Neuronal stem cell (in vitro differentiated cells): ENCODE results near the gene CSNK1G2.

ENCODE experiments used
- DNase-seq: peaks from one replicate; pipeline ENCODE4 v3.0.0-alpha.2; 2013; ENCODE audit warnings: low spot score
- H2AFZ ChIP-seq: one replicate; pipeline ENCODE4 v1.6.1; 2013; ENCODE audit warnings: mild to moderate bottlenecking, low read length, inconsistent platforms
- H2AK5ac ChIP-seq: 2 replicates; pipeline ENCODE4 v1.6.1; 2013; ENCODE audit warnings: low read depth, mild to moderate bottlenecking, inconsistent platforms, low read length, moderate library complexity, mixed read lengths
- H2BK120ac ChIP-seq: 2 replicates; pipeline ENCODE4 v1.6.1; 2013; ENCODE audit warnings: low read depth, mild to moderate bottlenecking, inconsistent platforms, low read length, moderate library complexity, mixed read lengths
- H2BK12ac ChIP-seq: one replicate; pipeline ENCODE4 v1.6.1; 2013; ENCODE audit warnings: low read length, inconsistent platforms
- H2BK15ac ChIP-seq: 2 replicates; pipeline ENCODE4 v1.6.1; 2013; ENCODE audit warnings: mild to moderate bottlenecking, low read length, inconsistent platforms, mixed read lengths
- H2BK5ac ChIP-seq: one replicate; pipeline ENCODE4 v1.6.1; 2013; ENCODE audit warnings: inconsistent platforms, mild to moderate bottlenecking, low read length, moderate library complexity
- H3K14ac ChIP-seq: one replicate; pipeline ENCODE4 v1.6.1; 2013; ENCODE audit warnings: low read length, inconsistent platforms
- H3K18ac ChIP-seq: 2 replicates; pipeline ENCODE4 v1.6.1; 2013; ENCODE audit warnings: low read length, inconsistent platforms
- H3K23ac ChIP-seq: 2 replicates; pipeline ENCODE4 v1.6.1; 2013; ENCODE audit warnings: low read depth, mild to moderate bottlenecking, mixed read lengths, low read length, inconsistent platforms; ENCODE audit not compliant: poor library complexity
- H3K27ac ChIP-seq: replicated peaks from 3 replicates; pipeline ENCODE4 v1.5.1; 2013; ENCODE audit warnings: low read length, inconsistent platforms
- H3K27me3 ChIP-seq, 3 experiments: 2 replicates each; pipeline ENCODE4 v1.6.1; 2013; ENCODE audit warnings: low read length in 3 of 3, mild to moderate bottlenecking in 2 of 3, inconsistent platforms in 1 of 3, low read depth in 1 of 3, mixed read lengths in 1 of 3, moderate library complexity in 1 of 3; ENCODE audit not compliant: control insufficient read depth in 3 of 3, insufficient read depth in 3 of 3
- H3K36me3 ChIP-seq, 2 donors: replicated peaks in 1 of 2; 2 replicates each; pipeline ENCODE4 v1.6.1; 2013; ENCODE audit warnings: low read length in 2 of 2; ENCODE audit not compliant: control insufficient read depth in 2 of 2, insufficient read depth in 2 of 2
- H3K4ac ChIP-seq: 2 replicates; pipeline ENCODE4 v1.6.1; 2013; ENCODE audit warnings: inconsistent platforms, mild to moderate bottlenecking, low read length, moderate library complexity
- H3K4me1 ChIP-seq, 2 donors: 1 replicate in 1 of 2; 2 replicates in 1 of 2; pipeline ENCODE4 v1.6.1; 2013; ENCODE audit warnings: low read length in 2 of 2, low read depth in 1 of 2; ENCODE audit not compliant: control insufficient read depth in 2 of 2, insufficient read depth in 1 of 2
- H3K4me2 ChIP-seq: one replicate; pipeline ENCODE4 v1.6.1; 2013; ENCODE audit warnings: mild to moderate bottlenecking, low read length, inconsistent platforms; ENCODE audit not compliant: insufficient read depth, poor library complexity, severe bottlenecking
- H3K4me3 ChIP-seq, 2 donors: 2 replicates each; pipeline ENCODE4 v1.5.1; 2013; ENCODE audit warnings: low read length in 2 of 2, mild to moderate bottlenecking in 2 of 2, inconsistent platforms in 1 of 2, moderate library complexity in 1 of 2
- H3K79me1 ChIP-seq: one replicate; pipeline ENCODE4 v1.6.1; 2013; ENCODE audit warnings: low read depth, mild to moderate bottlenecking, inconsistent platforms, low read length, moderate library complexity
- H3K9ac ChIP-seq: one replicate; pipeline ENCODE4 v1.6.1; 2013; ENCODE audit warnings: mild to moderate bottlenecking, low read depth, low read length, inconsistent platforms; ENCODE audit not compliant: poor library complexity
- H3K9me3 ChIP-seq, 2 donors: replicated peaks in 1 of 2; 2 replicates each; pipeline versions ENCODE3 to v1.6.1; 2013; ENCODE audit warnings: low read length in 2 of 2, mild to moderate bottlenecking in 2 of 2, inconsistent platforms in 1 of 2, low read depth in 1 of 2, mixed read lengths in 1 of 2, moderate library complexity in 1 of 2; ENCODE audit not compliant: control insufficient read depth in 2 of 2, insufficient read depth in 1 of 2
- H4K8ac ChIP-seq: one replicate; pipeline ENCODE4 v1.6.1; 2013; ENCODE audit warnings: low read depth, mild to moderate bottlenecking, inconsistent platforms, low read length, moderate library complexity
- H4K91ac ChIP-seq: one replicate; pipeline ENCODE4 v1.6.1; 2013; ENCODE audit warnings: low read length, low read depth, mild to moderate bottlenecking, inconsistent platforms; ENCODE audit not compliant: poor library complexity
- WGBS, 2 donors: extraction: QIAGEN DNeasy Blood & Tissue Kit; methylation state at CpG; one replicate each; pipeline ENCODE4 v1.1.7; 2013; ENCODE audit warnings: missing lambda C conversion rate in 2 of 2, mixed read lengths in 1 of 2; ENCODE audit not compliant: insufficient read length in 2 of 2, insufficient replicate concordance in 1 of 2; ENCODE audit errors: extremely low coverage in 2 of 2; 5-methylcytosine and 5-hydroxymethylcytosine counted together

Gene CSNK1G2

DNA sequence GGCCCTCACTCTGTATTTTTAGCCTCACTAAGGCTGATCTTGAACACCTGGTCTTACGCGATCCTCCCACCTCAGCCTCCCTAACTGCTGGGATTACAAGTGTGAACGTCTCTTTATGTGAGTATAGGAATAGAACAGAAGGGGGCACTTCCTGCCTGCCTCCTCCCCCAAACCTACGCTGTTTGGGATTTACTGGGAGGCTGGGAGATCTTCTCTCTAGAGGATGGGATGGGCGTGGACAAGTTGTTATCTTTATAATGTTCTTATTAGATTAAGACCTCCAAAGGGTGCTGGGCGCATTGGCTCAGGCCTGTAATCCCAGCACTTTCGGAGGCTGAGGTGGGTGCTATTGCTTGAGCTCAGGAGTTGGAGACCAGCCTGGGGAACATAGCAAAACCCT lies 2.9 kb upstream of the CSNK1G2 start:
- H2BK15ac ChIP-seq: no peak overlapping the region
- DNase-seq: no peak
- H2BK5ac ChIP-seq: no peak overlapping the region
- no peak overlapping the region for H3K9ac ChIP-seq
- H3K4me2 ChIP-seq: no peak overlapping the region
- no peak overlapping the region for H2BK12ac ChIP-seq
- no peak overlapping the region for H3K18ac ChIP-seq
- no peak overlapping the region for H2AK5ac ChIP-seq
- peaks cover 3% of the 10 kb centered on the region for H3K79me1 ChIP-seq
- no peaks in the 10 kb centered on the region for H3K36me3 ChIP-seq
- H3K9me3 ChIP-seq: peaks cover 4 to 7% of the 10 kb centered on the region in 2 donors
- H2BK120ac ChIP-seq: no peak overlapping the region
- no peak overlapping the region for H3K27ac ChIP-seq
- no peak overlapping the region for H3K23ac ChIP-seq
- no peak overlapping the region for H4K8ac ChIP-seq
- no peak overlapping the region for H3K4me3 ChIP-seq
- peaks cover 0 to 2% (median 0%) of the 10 kb centered on the region in 3 experiments for H3K27me3 ChIP-seq
- H3K4ac ChIP-seq: no peak overlapping the region
- H4K91ac ChIP-seq: no peak overlapping the region
- WGBS, 2 donors: no CpG with 5 or more reads among the region's 7 CpGs
- no peak overlapping the region for H2AFZ ChIP-seq
- H3K4me1 ChIP-seq: peaks cover 5 to 12% of the 10 kb centered on the region in 2 donors
- no peak overlapping the region for H3K14ac ChIP-seq

GRCh38 chr19:1942078-1942933 lies 1.3 kb downstream of the CSNK1G2 start:
- WGBS, 2 donors: no CpG with 5 or more reads among the region's 40 CpGs
- peak overlapping the region; percentile 83 for H2AFZ ChIP-seq
- peak overlapping the region; percentile 94 for H2AK5ac ChIP-seq
- peak overlapping the region; percentile 82 to 96 for H3K4me3 ChIP-seq
- peak overlapping the region; percentile 98 for H3K18ac ChIP-seq
- H3K27me3 ChIP-seq: no peaks in the 10 kb centered on the region
- H3K9ac ChIP-seq: peak overlapping the region; percentile 100
- no peak overlapping the region for H4K8ac ChIP-seq
- H3K4ac ChIP-seq: peak overlapping the region; percentile 66
- no peaks in the 10 kb centered on the region for H3K9me3 ChIP-seq
- DNase-seq: peak; percentile 81
- H3K23ac ChIP-seq: peak overlapping the region; percentile 98
- H2BK120ac ChIP-seq: peak overlapping the region; percentile 31
- H3K14ac ChIP-seq: peak overlapping the region; percentile 100
- H3K4me2 ChIP-seq: peak overlapping the region; percentile 97
- peak overlapping the region; percentile 96 for H2BK5ac ChIP-seq
- peak overlapping the region; percentile 87 for H3K27ac ChIP-seq
- peaks cover 26% of the 10 kb centered on the region for H3K79me1 ChIP-seq
- H2BK15ac ChIP-seq: peak overlapping the region; percentile 67
- H2BK12ac ChIP-seq: peak overlapping the region; percentile 84
- peaks cover 0 to 9% of the 10 kb centered on the region in 2 donors for H3K36me3 ChIP-seq
- peaks cover 14 to 21% of the 10 kb centered on the region in 2 donors for H3K4me1 ChIP-seq
- no peak overlapping the region for H4K91ac ChIP-seq

DNA sequence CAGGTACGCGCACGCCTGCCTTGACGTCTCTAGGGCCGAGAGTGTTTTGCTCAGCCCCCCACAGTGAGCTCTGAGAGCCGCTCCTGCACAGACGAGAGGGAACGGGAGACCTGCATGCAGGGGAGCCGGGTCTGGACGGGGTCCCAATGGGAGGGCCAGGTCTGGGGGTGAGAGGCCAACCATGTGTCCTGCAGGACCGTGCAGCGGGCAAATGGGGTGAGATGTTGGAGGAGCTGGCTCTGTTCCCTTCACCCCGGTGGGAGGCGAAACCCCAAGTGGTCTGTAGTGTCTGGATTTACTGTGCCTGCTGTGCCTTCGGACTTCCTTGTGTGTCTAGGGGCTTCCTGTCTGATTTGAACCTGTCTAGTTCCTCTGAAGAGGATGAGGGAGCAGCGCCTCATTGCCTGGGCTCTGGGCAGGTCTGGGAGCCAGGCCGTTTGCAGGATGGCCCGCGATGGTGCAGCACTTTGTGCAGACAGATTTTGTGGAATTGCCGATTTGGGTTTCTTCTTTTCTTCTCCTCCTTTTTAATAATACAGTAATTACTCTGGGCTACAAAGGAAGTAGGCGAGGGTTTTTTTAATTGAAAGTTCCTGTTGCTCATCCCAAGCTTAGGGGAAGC lies 2.1 kb downstream of the CSNK1G2 start:
- Histone ChIP-seq H3K4me1 (peaks cover 14 to 21% of the 10 kb centered on the region in 2 donors), H4K91ac (no peak overlapping the region), H3K14ac (no peak overlapping the region), H2AFZ (no peak overlapping the region), H4K8ac (no peak overlapping the region), H3K9me3 (no peaks in the 10 kb centered on the region), H2BK5ac (peak overlapping the region; percentile 96), H3K79me1 (peaks cover 27% of the 10 kb centered on the region), H2AK5ac (peak overlapping the region; percentile 94), H3K18ac (peak overlapping the region; percentile 82), H2BK12ac (no peak overlapping the region), H3K4me3 (peak overlapping the region; percentile 82 to 96), H3K27ac (peak overlapping the region; percentile 87), H2BK120ac (no peak overlapping the region), H3K4ac (peak overlapping the region; percentile 10), H2BK15ac (no peak overlapping the region), H3K23ac (peak overlapping the region; percentile 99), H3K36me3 (peaks cover 0 to 13% of the 10 kb centered on the region in 2 donors), H3K27me3 (no peaks in the 10 kb centered on the region), H3K9ac (peak overlapping the region; percentile 82), H3K4me2 (peak overlapping the region; percentile 97)
- WGBS, 2 donors: no CpG with 5 or more reads among the region's 21 CpGs
- DNase-seq: no peak

- Histone ChIP-seq H3K36me3 (peaks cover 0 to 15% of the 10 kb centered on the region in 2 donors), H3K4me3 (peak overlapping the region in 1 of 2 donors; percentile 96), H2AK5ac (peak overlapping the region; percentile 93), H3K27me3 (no peaks in the 10 kb centered on the region), H3K4ac (peak overlapping the region; percentile 84), H3K14ac (peak overlapping the region; percentile 89), H2BK12ac (peak overlapping the region; percentile 84), H2BK120ac (no peak overlapping the region), H2BK15ac (no peak overlapping the region), H3K4me1 (peaks cover 14 to 21% of the 10 kb centered on the region in 2 donors), H3K79me1 (peaks cover 30% of the 10 kb centered on the region), H3K9me3 (no peaks in the 10 kb centered on the region), H4K8ac (no peak overlapping the region), H3K23ac (peak overlapping the region; percentile 99), H3K27ac (no peak overlapping the region), H3K9ac (peak overlapping the region; percentile 81), H3K18ac (peak overlapping the region; percentile 57), H4K91ac (no peak overlapping the region), H2AFZ (no peak overlapping the region), H3K4me2 (no peak overlapping the region), H2BK5ac (peak overlapping the region; percentile 66)
- no CpG with 5 or more reads among the region's 22 CpGs for WGBS, 2 donors
- DNase-seq: no peak
Measured at GRCh38 chr19:1943661-1944087, 2.7 kb downstream of the CSNK1G2 start.
